ENCODE data around the gene NISCH. TPM values are rescaled to one million over a fixed set of nuclear protein-coding genes. Genes with fewer than 3 reads are reported as not detected.

NISCH gene
- total and polyA plus RNA-seq, 2 donors (not counting 3 experiments of a cell fraction or from before 2014, with no cell fraction given) = 156 to 178 TPM

GRCh38 chr3:52479877-52480575 lies 24.6 kb downstream of the NISCH start:
- no peak for FAIRE-seq
- ChIA-PET CTCF (interaction anchor here (1.4 kb wide), 1 partner anchor 15 kb away, joined by 4 read pairs; the partner anchor contains the start of gene STAB1), POLR2A (no interaction called here)
- BruUV-seq (replicated peaks) = no TSS peak
- H3K4me2 ChIP-seq (ENCODE audit: insufficient read depth, low read length) = no peak overlapping the region
- no peaks in the 10 kb centered on the region for H3K4me1 ChIP-seq (ENCODE audit: control insufficient read depth, extremely low read depth, insufficient read depth, low read length)
- dilution Hi-C loops (cut with MboI; ENCODE audit: extremely low pct_ligation_motif_present, low sequenced_read_pairs) = no loop called here
- no peak overlapping the region for H3K27ac ChIP-seq (ENCODE audit: insufficient read depth, low read depth, low read length)
- no peaks in the 10 kb centered on the region for H3K9me3 ChIP-seq (replicated peaks; ENCODE audit: control insufficient read depth, insufficient read depth, low read length)
- no peaks in the 10 kb centered on the region for H4K20me1 ChIP-seq (replicated peaks; ENCODE audit: control insufficient read depth, extremely low read depth, insufficient read depth, low read length)
- H3K9ac ChIP-seq (replicated peaks; ENCODE audit: extremely low read depth, insufficient read depth, low read length) = no peak overlapping the region
- no peaks in the 10 kb centered on the region for H3K9me1 ChIP-seq (replicated peaks; ENCODE audit: control insufficient read depth, extremely low read depth, insufficient read depth, low read length)
- DNase-seq (ENCODE audit: low read depth, low spot score) = no peak
- intact Hi-C loops (cut with micrococcal nuclease) = loop anchor here (10.0 kb wide), 1 partner anchor 205 kb away; the partner anchor contains the start of genes GNL3 and PBRM1
- peaks cover 26 to 82% of the 10 kb centered on the region in 2 experiments for H3K36me3 ChIP-seq (ENCODE audit: control insufficient read depth in 2 of 2, extremely low read depth in 1 of 2, insufficient read depth in 2 of 2, low read length in 2 of 2)
- no peak overlapping the region for H2AFZ ChIP-seq (ENCODE audit: low read depth, low read length)
- TF ChIP-seq CTCF (IDR thresholded peaks at IDR 0.05; ENCODE audit: extremely low read depth in 1 of 2, insufficient read depth in 1 of 2, low read depth in 1 of 2, low read length in 2 of 2) = no peak
- no peak for TF ChIP-seq EZH2 (IDR thresholded peaks at IDR 0.05; ENCODE audit: borderline replicate concordance, low read depth, low read length, severe bottlenecking)
- TF ChIP-seq JUN (IDR thresholded peaks at IDR 0.05; ENCODE audit: borderline replicate concordance, insufficient read depth, insufficient read length, low read depth) = no peak
- no peak for TF ChIP-seq POLR2AphosphoS5 (IDR thresholded peaks at IDR 0.05; ENCODE audit: insufficient read depth, low read depth, low read length)
- H3K79me2 ChIP-seq (ENCODE audit: control insufficient read depth, insufficient read depth, low read length) = no peaks in the 10 kb centered on the region
- no peaks in the 10 kb centered on the region for H3K27me3 ChIP-seq (ENCODE audit: control insufficient read depth in 2 of 2, insufficient read depth in 2 of 2, low read length in 2 of 2)
- no peak overlapping the region for H3K4me3 ChIP-seq (replicated peaks in 1 of 3; ENCODE audit: insufficient read depth in 1 of 3, low read depth in 1 of 3, low read length in 3 of 3)

Data from endothelial cell of umbilical vein (primary cell).